Measurements from ENCODE around the gene NOX4.
"Not testable (repeated sequence)": the region's sequence is repeated elsewhere in the genome, so short reads cannot be mapped to it uniquely, and the experiment has no call there.

Gene NOX4

GRCh38 chr11:89387501-89387900 lies 103.7 kb downstream of the NOX4 start:
- not testable (repeated sequence) for H3K9me3 ChIP-seq (ENCODE audit: insufficient read depth, low read length)

GRCh38 chr11:89382986-89383385 lies 108.2 kb downstream of the NOX4 start:
- H3K27ac ChIP-seq (ENCODE audit: low read length); H4K20me1 ChIP-seq (ENCODE audit: insufficient read depth, low read length): not testable (repeated sequence)

More at GRCh38 chr11:89387501-89387900, 103.7 kb downstream of the NOX4 start:
- not testable (repeated sequence) for H4K20me1 ChIP-seq (ENCODE audit: insufficient read depth, low read length); H3K79me2 ChIP-seq (ENCODE audit: low read length); H3K36me3 ChIP-seq (replicated peaks; ENCODE audit: low read depth, low read length); H3K4me2 ChIP-seq (ENCODE audit: low read length); H3K4me3 ChIP-seq (ENCODE audit: low read length); H3K4me1 ChIP-seq (ENCODE audit: low read length); H2AFZ ChIP-seq (ENCODE audit: low read depth, low read length); H3K9ac ChIP-seq (ENCODE audit: low read length); H3K27ac ChIP-seq (ENCODE audit: low read length); H3K27me3 ChIP-seq (ENCODE audit: low read depth, low read length)

GRCh38 chr11:89381094-89381493 lies 110.1 kb downstream of the NOX4 start:
- Histone ChIP-seq H3K4me2 (ENCODE audit: low read length) (no peak overlapping the region), H2AFZ (ENCODE audit: low read depth, low read length) (no peak overlapping the region), H3K4me1 (ENCODE audit: low read length) (no peaks in the 10 kb centered on the region), H3K9ac (ENCODE audit: low read length) (no peak overlapping the region), H3K27me3 (ENCODE audit: low read depth, low read length) (no peaks in the 10 kb centered on the region), H3K36me3 (replicated peaks; ENCODE audit: low read depth, low read length) (no peaks in the 10 kb centered on the region), H3K27ac (ENCODE audit: low read length) (no peak overlapping the region), H3K79me2 (ENCODE audit: low read length) (no peaks in the 10 kb centered on the region), H3K4me3 (ENCODE audit: low read length) (no peak overlapping the region), H4K20me1 (ENCODE audit: insufficient read depth, low read length) (no peaks in the 10 kb centered on the region), H3K9me3 (ENCODE audit: insufficient read depth, low read length) (no peaks in the 10 kb centered on the region)
- TF ChIP-seq EZH2phosphoT487 (IDR thresholded peaks at IDR 0.05; ENCODE audit: low read depth), result no peak
- TF ChIP-seq CTCF (IDR thresholded peaks at IDR 0.05; ENCODE audit: low read depth, low read length), result no peak

More at GRCh38 chr11:89382986-89383385, 108.2 kb downstream of the NOX4 start:
- H3K9me3 ChIP-seq (ENCODE audit: insufficient read depth, low read length); H3K27me3 ChIP-seq (ENCODE audit: low read depth, low read length); H3K4me1 ChIP-seq (ENCODE audit: low read length); H2AFZ ChIP-seq (ENCODE audit: low read depth, low read length); H3K79me2 ChIP-seq (ENCODE audit: low read length); H3K9ac ChIP-seq (ENCODE audit: low read length); H3K36me3 ChIP-seq (replicated peaks; ENCODE audit: low read depth, low read length); H3K4me3 ChIP-seq (ENCODE audit: low read length); H3K4me2 ChIP-seq (ENCODE audit: low read length): not testable (repeated sequence)

- not testable (repeated sequence) for H3K27me3 ChIP-seq (ENCODE audit: low read depth, low read length); H3K27ac ChIP-seq (ENCODE audit: low read length); H3K9ac ChIP-seq (ENCODE audit: low read length)
These were observed 111.0 kb downstream of the NOX4 start for GRCh38 chr11:89379976-89380771.

GRCh38 chr11:89378986-89379385 lies 112.2 kb downstream of the NOX4 start:
- H3K4me3 ChIP-seq (ENCODE audit: low read length); H4K20me1 ChIP-seq (ENCODE audit: insufficient read depth, low read length); H3K27ac ChIP-seq (ENCODE audit: low read length); H3K9ac ChIP-seq (ENCODE audit: low read length); H2AFZ ChIP-seq (ENCODE audit: low read depth, low read length); H3K36me3 ChIP-seq (replicated peaks; ENCODE audit: low read depth, low read length); H3K79me2 ChIP-seq (ENCODE audit: low read length); H3K4me1 ChIP-seq (ENCODE audit: low read length); H3K9me3 ChIP-seq (ENCODE audit: insufficient read depth, low read length); H3K27me3 ChIP-seq (ENCODE audit: low read depth, low read length); H3K4me2 ChIP-seq (ENCODE audit: low read length): not testable (repeated sequence)

More at GRCh38 chr11:89379976-89380771, 111.0 kb downstream of the NOX4 start:
- H3K36me3 ChIP-seq (replicated peaks; ENCODE audit: low read depth, low read length); H3K4me2 ChIP-seq (ENCODE audit: low read length); H2AFZ ChIP-seq (ENCODE audit: low read depth, low read length); H3K4me3 ChIP-seq (ENCODE audit: low read length); H4K20me1 ChIP-seq (ENCODE audit: insufficient read depth, low read length); H3K4me1 ChIP-seq (ENCODE audit: low read length); H3K9me3 ChIP-seq (ENCODE audit: insufficient read depth, low read length); H3K79me2 ChIP-seq (ENCODE audit: low read length): not testable (repeated sequence)

GRCh38 chr11:89369356-89369755 lies 121.8 kb downstream of the NOX4 start:
- H4K20me1 ChIP-seq (ENCODE audit: insufficient read depth, low read length); H3K36me3 ChIP-seq (replicated peaks; ENCODE audit: low read depth, low read length); H3K27me3 ChIP-seq (ENCODE audit: low read depth, low read length); H3K4me2 ChIP-seq (ENCODE audit: low read length); H3K79me2 ChIP-seq (ENCODE audit: low read length); H3K9me3 ChIP-seq (ENCODE audit: insufficient read depth, low read length); H3K9ac ChIP-seq (ENCODE audit: low read length); H3K4me1 ChIP-seq (ENCODE audit: low read length); H3K4me3 ChIP-seq (ENCODE audit: low read length); H2AFZ ChIP-seq (ENCODE audit: low read depth, low read length); H3K27ac ChIP-seq (ENCODE audit: low read length): not testable (repeated sequence)

- not testable (repeated sequence) for H3K27me3 ChIP-seq (ENCODE audit: low read depth, low read length); H3K9me3 ChIP-seq (ENCODE audit: insufficient read depth, low read length); H3K79me2 ChIP-seq (ENCODE audit: low read length); H3K4me3 ChIP-seq (ENCODE audit: low read length); H3K4me1 ChIP-seq (ENCODE audit: low read length); H3K4me2 ChIP-seq (ENCODE audit: low read length); H4K20me1 ChIP-seq (ENCODE audit: insufficient read depth, low read length); H2AFZ ChIP-seq (ENCODE audit: low read depth, low read length); H3K9ac ChIP-seq (ENCODE audit: low read length); H3K27ac ChIP-seq (ENCODE audit: low read length); H3K36me3 ChIP-seq (replicated peaks; ENCODE audit: low read depth, low read length)
These were observed 126.3 kb downstream of the NOX4 start for GRCh38 chr11:89364856-89365255.

Measured in OCI-LY3 (cell line).